Esophagus mucosa (tissue), 1 donor: Measurements from ENCODE around the gene TYR. TPM values are rescaled to one million over a fixed set of nuclear protein-coding genes. Genes with fewer than 3 reads are reported as not detected.
"Not testable (repeated sequence)": the region's sequence is repeated elsewhere in the genome, so short reads cannot be mapped to it uniquely, and the experiment has no call there.

Experiments used
- ATAC-seq: fragments of 200-7000 bp; cut with Tn5 transposase; one replicate; pipeline ENCODE4 v1.9.1; 2020
- total RNA-seq: library from RNA; stranded (reverse); gene quantifications from one replicate; pipeline ENCODE4 v1.2.4, GENCODE V29; 2023
- donor health status: DM: yes; HTN: yes; CAD: no.

Gene TYR
- total RNA-seq, 1 donor from 2014 or later, result not detected

DNA sequence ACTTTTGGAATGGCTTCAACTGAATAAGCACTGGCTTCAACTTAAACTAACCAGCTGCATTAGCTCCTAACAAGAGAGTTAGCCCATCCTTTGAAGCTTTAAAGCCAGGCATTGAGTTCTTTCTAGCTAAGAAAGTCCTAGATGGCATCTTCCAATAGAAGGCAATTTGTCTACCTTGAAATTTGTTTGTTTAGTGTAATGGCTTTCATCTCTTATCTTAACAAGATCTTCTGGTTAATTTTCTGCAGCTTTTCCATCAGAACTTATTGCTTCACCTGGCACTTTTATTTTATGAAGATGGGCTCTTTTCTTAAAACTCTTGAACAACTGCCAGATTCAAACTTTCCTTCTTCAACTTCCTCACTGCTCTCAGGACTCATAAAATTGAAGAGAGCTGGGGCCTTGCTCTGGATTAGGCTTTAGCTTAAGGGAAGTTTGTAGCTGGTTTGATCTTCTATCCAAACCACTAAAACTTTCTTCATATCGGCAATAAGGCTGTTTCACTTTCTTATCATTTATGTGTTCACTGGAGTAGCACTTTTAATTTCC lies 94.9 kb downstream of the TYR start:
- ATAC-seq, result not testable (repeated sequence)

- ATAC-seq, result not testable (repeated sequence)
These were observed 95.5 kb downstream of the TYR start for GRCh38 chr11:89273220-89273619.

DNA sequence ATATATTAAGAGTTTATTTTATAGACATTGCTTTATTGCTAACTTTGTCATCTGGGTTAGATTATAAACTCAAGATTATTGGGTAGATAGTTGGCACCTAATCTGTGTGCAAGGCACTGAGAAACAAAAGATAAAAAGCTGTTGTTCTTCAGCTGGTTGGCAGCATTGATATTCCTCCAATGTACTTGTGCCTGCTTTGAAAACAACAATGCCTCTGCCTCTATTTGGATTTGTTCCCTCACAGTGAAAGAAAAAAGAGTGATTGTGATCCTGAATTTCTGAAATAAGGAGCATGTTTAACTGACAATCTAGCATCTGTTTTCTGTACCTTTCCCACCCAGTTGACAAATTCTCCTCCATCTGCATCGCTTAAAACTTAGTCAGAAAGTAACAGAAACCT lies 98.3 kb downstream of the TYR start:
- no peak for ATAC-seq

- no peak for ATAC-seq
These were observed 101.5 kb downstream of the TYR start for GRCh38 chr11:89279176-89279575.

DNA sequence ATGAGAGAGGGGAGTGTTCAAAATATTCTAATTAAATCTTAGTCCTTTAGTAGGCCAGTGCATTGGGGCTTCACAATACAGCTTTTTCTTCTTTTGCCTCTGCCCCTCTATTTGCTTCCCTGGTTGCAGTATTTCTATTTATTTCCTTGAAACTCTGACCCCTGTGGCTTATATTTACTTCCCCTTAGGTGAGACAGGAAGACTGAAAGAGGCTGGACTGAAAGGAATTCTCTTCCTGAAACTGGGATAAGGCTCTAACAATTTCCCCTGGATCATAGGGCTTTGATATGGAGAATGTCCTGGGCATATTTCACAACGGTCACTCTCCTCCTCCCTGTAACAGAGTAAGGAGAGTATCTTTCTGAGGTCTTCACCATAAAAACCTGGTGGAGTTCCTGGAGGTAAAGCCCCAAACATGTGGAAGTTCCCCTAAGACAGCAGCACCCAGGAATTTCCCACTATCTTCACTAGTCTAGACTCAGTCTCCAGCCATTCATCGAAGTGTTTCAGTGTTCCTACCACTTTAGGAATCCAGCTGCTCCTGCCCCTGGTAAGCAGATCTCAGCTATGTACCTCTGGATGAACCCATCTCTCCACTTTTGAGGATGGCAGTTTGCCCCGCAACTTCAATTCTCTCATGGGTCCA lies 103.5 kb downstream of the TYR start:
- ATAC-seq, result not testable (repeated sequence)

GRCh38 chr11:89286601-89287000 lies 108.9 kb downstream of the TYR start:
- ATAC-seq, result not testable (repeated sequence)

DNA sequence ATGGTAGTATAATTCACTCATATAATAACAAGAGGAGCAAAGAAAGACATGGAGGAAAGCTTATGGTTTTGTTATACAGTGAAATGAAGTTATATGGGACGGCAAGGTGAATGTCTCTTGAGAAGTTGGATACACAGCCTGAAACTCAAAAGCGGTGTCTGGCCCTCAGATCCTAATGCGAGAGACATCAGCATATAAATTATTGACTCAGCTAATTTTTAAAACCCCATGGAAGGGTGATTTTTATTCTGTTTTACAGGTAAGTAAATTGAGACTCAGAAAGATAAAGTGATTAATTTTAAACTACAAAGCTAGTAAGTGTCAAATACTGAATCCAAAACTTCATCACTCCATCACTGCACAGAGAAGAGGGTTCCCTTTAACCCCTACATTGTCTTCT lies 110.3 kb downstream of the TYR start:
- ATAC-seq, result not testable (repeated sequence)

- ATAC-seq, result no peak
These were observed 116.4 kb downstream of the TYR start for GRCh38 chr11:89293965-89294679.

- not testable (repeated sequence) for ATAC-seq
These were observed 117.3 kb downstream of the TYR start for GRCh38 chr11:89295023-89295422.

- not testable (repeated sequence) for ATAC-seq
These were observed 125.4 kb downstream of the TYR start for GRCh38 chr11:89303029-89303428.

- ATAC-seq, result not testable (repeated sequence)
These were observed 130.6 kb downstream of the TYR start for GRCh38 chr11:89308272-89308671.

DNA sequence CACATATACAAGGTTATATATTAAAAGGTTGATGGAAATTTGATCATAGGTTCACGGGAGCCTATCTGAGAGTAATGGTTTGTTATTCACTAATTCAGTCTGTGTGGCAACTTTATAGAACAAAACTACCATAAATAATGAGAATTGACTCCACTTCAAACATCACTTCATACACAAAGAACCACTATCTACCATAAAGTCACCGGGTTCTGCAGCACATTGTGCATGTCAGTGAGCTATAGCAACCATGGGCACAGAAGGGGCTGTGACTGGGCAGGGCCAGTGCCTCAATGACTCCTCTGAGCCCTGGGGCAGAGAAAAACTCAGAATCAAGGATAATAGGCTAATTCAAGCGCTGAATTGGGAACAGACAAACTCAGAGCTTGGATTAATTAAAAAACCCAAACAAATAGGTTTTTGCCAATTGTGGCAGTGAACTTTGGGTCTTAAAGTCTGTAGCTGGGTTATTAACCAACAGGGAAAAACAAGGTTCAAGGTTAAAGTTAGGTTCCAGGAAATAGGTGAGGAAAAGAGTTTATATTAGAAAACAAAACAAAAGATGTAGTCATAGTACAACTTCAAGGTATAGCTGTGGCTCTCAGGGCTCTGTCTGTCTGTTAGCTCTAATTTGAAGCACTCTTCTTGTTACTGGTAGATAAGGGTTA lies 131.8 kb downstream of the TYR start:
- not testable (repeated sequence) for ATAC-seq

DNA sequence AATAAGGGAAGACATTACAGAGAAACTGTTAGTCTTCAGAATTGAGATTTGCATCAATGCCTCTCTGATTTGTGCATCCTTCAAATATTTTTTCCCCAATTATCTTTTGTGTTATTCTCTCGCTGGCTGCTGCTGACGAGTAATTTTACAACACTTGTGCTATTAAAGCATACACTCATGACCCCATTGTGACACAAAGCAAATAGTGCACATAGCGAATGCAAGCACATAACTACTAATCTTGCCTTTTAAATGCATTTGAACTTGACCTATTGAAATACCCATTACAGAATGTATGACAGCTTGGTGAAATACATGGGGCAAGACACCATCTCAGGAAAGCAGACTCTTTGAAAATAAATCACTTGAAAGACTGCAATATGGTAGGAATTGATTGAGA lies 132.9 kb downstream of the TYR start:
- not testable (repeated sequence) for ATAC-seq

DNA sequence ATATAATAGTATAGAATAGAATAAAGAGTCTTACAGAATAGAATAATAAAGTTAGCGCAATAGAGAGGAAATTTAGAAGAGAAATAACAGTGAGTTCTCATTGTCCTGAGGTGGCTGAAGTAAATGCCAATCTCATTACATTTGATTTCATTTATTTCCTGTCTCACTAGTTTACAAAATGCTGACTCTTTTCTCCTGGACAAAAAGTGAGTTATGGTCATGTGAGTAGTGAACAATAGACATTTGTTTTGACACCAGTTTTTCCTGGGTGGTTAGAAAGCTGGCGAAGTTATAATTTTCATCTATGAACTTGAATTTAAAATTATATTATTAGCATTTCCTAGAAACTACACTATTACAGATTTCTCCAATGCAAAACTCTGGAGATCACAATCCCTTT lies 143.7 kb downstream of the TYR start:
- ATAC-seq, result peak; percentile 48

DNA sequence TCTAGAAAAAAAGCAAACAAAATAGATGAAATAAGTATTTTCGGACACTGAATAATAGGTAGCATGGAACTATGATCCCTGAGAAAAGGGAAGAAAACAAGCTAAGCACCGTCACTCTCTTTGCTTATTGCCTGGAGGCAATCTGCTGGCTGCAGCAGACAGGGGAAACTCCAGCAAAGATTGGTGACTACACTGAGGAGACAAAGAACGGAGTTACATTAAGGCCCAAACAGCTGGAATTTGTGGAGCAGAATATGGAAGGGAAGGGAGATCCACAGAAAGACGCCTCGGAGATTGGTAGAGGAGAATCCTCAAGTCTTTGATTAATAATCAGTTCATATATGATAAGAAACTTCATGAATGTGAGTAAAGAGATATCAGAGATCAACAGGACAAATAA lies 150.2 kb downstream of the TYR start:
- no peak for ATAC-seq

DNA sequence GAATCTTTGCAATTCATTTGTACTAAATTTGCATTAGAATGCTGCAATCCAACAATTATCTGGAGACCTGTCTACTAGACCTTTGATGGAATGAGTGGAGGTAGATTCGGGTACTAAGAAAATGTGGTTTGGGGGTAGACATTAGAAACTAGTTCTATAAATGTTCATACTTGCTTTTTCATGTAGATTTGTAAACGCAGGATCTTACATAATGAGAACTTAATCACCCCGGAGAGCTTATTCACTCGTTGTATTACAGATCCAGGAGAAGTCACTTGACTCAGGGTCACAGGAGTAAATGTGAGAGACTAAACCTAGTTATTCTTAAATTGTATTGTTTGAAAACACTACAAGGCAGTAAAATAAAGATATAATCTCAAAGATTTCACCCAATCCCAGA lies 154.3 kb downstream of the TYR start:
- not testable (repeated sequence) for ATAC-seq

- not testable (repeated sequence) for ATAC-seq
These were observed 156.0 kb downstream of the TYR start for GRCh38 chr11:89333704-89334103.

GRCh38 chr11:89337100-89337650 lies 159.5 kb downstream of the TYR start:
- ATAC-seq, result not testable (repeated sequence)

DNA sequence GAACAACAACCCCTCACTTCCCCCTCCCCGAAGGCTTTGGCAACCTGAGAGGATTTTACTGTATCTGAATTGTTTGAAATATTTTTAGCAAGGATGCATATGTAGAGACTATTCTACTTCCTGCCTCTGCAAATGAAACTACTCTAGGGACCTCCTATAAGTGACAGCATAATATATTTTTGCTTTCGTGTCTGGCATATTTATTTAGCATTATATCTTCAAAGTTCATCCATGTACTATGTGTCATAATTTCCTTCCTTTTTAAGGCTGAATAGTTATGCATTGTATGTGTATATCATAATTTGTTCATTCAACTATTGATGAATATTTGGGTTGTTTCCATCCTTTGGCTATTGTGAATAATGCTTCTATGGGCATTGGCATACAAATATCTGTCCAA lies 160.4 kb downstream of the TYR start:
- not testable (repeated sequence) for ATAC-seq

- ATAC-seq, result not testable (repeated sequence)
These were observed 162.8 kb downstream of the TYR start for GRCh38 chr11:89340450-89340849.

GRCh38 chr11:89342880-89343572 lies 165.4 kb downstream of the TYR start:
- not testable (repeated sequence) for ATAC-seq
